ENCODE measurements around the gene FAM47E. TPM values are rescaled to one million over a fixed set of nuclear protein-coding genes. Genes with fewer than 3 reads are reported as not detected.

Gene FAM47E
- total RNA-seq, 4 donors from 2014 or later: 0.30 to 5.3 (median 0.98) TPM

GRCh38 chr4:76306882-76307659 is 55.5 kb downstream of the FAM47E start:
- H3K4me3 ChIP-seq: peak overlapping the region; percentile 94
- no peaks in the 10 kb centered on the region for H3K9me3 ChIP-seq
- H3K27me3 ChIP-seq: no peaks in the 10 kb centered on the region
- H3K4me1 ChIP-seq: peaks cover 19% of the 10 kb centered on the region
- peak overlapping the region; percentile 62 for H3K27ac ChIP-seq
- H3K36me3 ChIP-seq: no peaks in the 10 kb centered on the region
- 10% methylated on average over 18 of the region's 37 CpGs for WGBS
- DNase-seq (ENCODE audit: low spot score in 2 of 2): peak in 1 of 2 donors; percentile 71
- peak in 1 of 2 donors; percentile 18 for TF ChIP-seq CTCF (IDR thresholded peaks at IDR 0.05)
- no peak for TF ChIP-seq POLR2AphosphoS5 (IDR thresholded peaks at IDR 0.05)

GRCh38 chr4:76307660-76308014 is 56.1 kb downstream of the FAM47E start:
- Histone ChIP-seq H3K36me3 (no peaks in the 10 kb centered on the region), H3K27me3 (no peaks in the 10 kb centered on the region), H3K4me3 (peak overlapping the region; percentile 94), H3K4me1 (peaks cover 19% of the 10 kb centered on the region), H3K9me3 (no peaks in the 10 kb centered on the region), H3K27ac (no peak overlapping the region)
- DNase-seq (ENCODE audit: low spot score in 2 of 2): no peak
- no peak for TF ChIP-seq POLR2A (IDR thresholded peaks at IDR 0.05)
- TF ChIP-seq EP300 (IDR thresholded peaks at IDR 0.05): no peak
- TF ChIP-seq CTCF (IDR thresholded peaks at IDR 0.05): no peak
- TF ChIP-seq POLR2AphosphoS5 (IDR thresholded peaks at IDR 0.05): no peak
- 49% methylated on average over 4 of the region's 4 CpGs for WGBS

DNA sequence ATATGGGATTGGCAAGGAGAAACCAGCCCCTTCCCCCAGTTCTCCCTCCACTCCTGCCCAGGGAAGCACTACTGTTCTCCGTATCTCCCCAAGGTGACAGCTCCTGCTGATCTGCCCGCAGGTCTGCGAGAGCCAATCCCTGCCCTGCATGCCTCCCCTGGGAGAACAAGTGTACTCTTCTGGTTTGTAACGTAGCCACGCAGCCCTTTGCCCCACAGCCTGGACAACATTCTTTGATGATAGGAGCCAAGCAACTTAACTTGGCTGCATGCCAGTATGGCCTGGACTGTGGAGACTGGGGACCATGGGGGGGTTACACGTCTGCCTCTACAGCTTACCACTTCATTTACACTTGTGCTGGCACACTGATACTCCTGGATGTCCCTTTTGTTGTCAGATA is 57.0 kb downstream of the FAM47E start:
- H3K4me3 ChIP-seq: no peak overlapping the region
- no peak for DNase-seq (ENCODE audit: low spot score in 2 of 2)
- TF ChIP-seq POLR2A (IDR thresholded peaks at IDR 0.05): no peak
- peaks cover 19% of the 10 kb centered on the region for H3K4me1 ChIP-seq
- H3K27me3 ChIP-seq: no peaks in the 10 kb centered on the region
- H3K27ac ChIP-seq: no peak overlapping the region
- H3K36me3 ChIP-seq: no peaks in the 10 kb centered on the region
- 84% methylated on average over 4 of the region's 6 CpGs for WGBS
- H3K9me3 ChIP-seq: no peaks in the 10 kb centered on the region

DNA sequence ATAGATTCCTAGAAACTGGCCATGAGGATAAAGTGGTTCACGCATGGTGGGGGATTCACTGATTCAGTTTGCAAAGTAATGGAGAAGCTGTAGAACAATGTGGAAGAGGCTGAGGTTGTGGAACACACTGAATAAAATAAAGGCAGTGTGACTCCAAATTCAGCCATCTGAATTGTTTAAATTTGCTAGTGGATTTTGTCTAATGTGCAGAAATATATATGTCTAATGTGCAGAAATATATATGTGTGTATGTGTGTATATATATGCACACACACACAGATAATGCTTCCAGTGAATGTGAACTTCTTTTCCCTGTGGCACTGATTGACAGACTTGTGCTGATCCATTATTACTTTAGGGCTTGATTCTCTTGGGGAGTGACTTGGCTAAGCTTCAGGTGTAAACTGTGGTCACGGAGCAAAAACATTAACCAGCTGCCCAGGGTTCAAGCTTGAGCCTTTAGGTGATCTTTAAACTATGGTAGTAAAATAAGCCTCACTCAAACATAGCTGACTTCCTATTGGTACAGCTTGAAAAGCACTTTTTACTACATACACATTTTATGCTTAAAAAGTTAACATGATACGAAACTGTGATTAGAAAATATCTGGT is 58.5 kb downstream of the FAM47E start:
- Histone ChIP-seq H3K27ac (no peak overlapping the region), H3K27me3 (no peaks in the 10 kb centered on the region), H3K4me3 (no peak overlapping the region), H3K9me3 (no peaks in the 10 kb centered on the region), H3K36me3 (no peaks in the 10 kb centered on the region), H3K4me1 (peaks cover 19% of the 10 kb centered on the region)
- DNase-seq (ENCODE audit: low spot score in 2 of 2): no peak
- TF ChIP-seq POLR2A (IDR thresholded peaks at IDR 0.05) (no peak), EP300 (IDR thresholded peaks at IDR 0.05) (no peak), POLR2AphosphoS5 (IDR thresholded peaks at IDR 0.05) (no peak), CTCF (IDR thresholded peaks at IDR 0.05) (no peak)
- WGBS: 80% methylated on average over 3 of the region's 3 CpGs

DNA sequence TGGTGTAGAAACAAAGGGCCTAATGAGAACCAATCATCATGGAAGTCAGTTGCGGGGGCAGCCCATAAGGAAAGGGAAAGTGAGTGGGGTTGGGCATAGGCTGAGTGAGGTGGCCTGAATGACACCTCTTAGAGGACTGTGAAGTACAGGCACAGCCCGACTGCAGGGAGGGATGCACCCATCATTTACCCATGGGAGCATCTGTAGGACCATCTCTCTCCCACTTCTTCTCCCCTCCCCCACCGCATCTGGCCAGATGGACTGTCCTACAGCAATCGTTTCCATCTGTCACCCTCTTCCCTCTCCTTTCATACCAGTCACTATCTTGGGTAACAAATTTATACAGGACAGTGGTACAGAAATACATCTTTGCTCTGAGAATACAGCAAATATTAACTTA is 59.2 kb downstream of the FAM47E start:
- Histone ChIP-seq H3K36me3 (no peaks in the 10 kb centered on the region), H3K27me3 (no peaks in the 10 kb centered on the region), H3K27ac (no peak overlapping the region), H3K4me1 (peaks cover 15% of the 10 kb centered on the region), H3K4me3 (no peak overlapping the region), H3K9me3 (no peaks in the 10 kb centered on the region)
- TF ChIP-seq POLR2AphosphoS5 (IDR thresholded peaks at IDR 0.05) (no peak), CTCF (IDR thresholded peaks at IDR 0.05) (no peak), POLR2A (IDR thresholded peaks at IDR 0.05) (no peak), EP300 (IDR thresholded peaks at IDR 0.05) (no peak)
- 82% methylated on average over 4 of the region's 4 CpGs for WGBS
- DNase-seq (ENCODE audit: low spot score in 2 of 2): no peak

Data from suprapubic skin (tissue), 4 donors.